RWPE1 (cell line): Measurements from ENCODE around the gene PQBP1.
A peak's percentile ranks its signal among the peaks of the same experiment; 100 is the strongest.

Experiments
- CTCF ChIA-PET: fragments of 350-600 bp; sonication (Branson Sonifier 250); formaldehyde crosslinking; extraction: SDS; loops from one replicate; lab custom pipeline; 2021; lab: Yijun Ruan, JAX
- POLR2A ChIA-PET: fragments of 400-600 bp; formaldehyde crosslinking; extraction: SDS; loops from one replicate; lab custom pipeline; 2020; ENCODE audit warnings: antibody characterized with exemption; ENCODE audit not compliant: low non-redundant PET; lab: Yijun Ruan, JAX
- DNase-seq: peaks from one replicate; pipeline ENCODE4 v3.0.0; 2012; ENCODE audit warnings: low spot score
- H3K27ac ChIP-seq: fragments of 450-650 bp; 2 replicates; pipeline ENCODE4 v1.5.1; 2017
- TF ChIP-seq, protein P1 (sequence below): fragments of 450-650 bp; conservative IDR thresholded peaks from 2 replicates; pipeline ENCODE4 v1.5.1; 2017; ENCODE audit warnings: low read depth, mild to moderate bottlenecking

PQBP1 gene

DNA sequence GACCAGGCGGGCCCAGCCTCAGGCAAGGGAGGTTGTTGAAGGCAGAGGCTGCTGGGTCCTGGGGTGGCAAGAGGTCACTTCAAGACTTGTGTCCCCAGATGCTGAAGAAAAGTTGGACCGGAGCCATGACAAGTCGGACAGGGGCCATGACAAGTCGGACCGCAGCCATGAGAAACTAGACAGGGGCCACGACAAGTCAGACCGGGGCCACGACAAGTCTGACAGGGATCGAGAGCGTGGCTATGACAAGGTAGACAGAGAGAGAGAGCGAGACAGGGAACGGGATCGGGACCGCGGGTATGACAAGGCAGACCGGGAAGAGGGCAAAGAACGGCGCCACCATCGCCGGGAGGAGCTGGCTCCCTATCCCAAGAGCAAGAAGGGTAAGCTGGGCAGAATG, 4.4 kb downstream of the PQBP1 start:
- TF ChIP-seq, protein P1, sequence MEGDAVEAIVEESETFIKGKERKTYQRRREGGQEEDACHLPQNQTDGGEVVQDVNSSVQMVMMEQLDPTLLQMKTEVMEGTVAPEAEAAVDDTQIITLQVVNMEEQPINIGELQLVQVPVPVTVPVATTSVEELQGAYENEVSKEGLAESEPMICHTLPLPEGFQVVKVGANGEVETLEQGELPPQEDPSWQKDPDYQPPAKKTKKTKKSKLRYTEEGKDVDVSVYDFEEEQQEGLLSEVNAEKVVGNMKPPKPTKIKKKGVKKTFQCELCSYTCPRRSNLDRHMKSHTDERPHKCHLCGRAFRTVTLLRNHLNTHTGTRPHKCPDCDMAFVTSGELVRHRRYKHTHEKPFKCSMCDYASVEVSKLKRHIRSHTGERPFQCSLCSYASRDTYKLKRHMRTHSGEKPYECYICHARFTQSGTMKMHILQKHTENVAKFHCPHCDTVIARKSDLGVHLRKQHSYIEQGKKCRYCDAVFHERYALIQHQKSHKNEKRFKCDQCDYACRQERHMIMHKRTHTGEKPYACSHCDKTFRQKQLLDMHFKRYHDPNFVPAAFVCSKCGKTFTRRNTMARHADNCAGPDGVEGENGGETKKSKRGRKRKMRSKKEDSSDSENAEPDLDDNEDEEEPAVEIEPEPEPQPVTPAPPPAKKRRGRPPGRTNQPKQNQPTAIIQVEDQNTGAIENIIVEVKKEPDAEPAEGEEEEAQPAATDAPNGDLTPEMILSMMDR = no peak
- POLR2A ChIA-PET = no interaction called here

DNA sequence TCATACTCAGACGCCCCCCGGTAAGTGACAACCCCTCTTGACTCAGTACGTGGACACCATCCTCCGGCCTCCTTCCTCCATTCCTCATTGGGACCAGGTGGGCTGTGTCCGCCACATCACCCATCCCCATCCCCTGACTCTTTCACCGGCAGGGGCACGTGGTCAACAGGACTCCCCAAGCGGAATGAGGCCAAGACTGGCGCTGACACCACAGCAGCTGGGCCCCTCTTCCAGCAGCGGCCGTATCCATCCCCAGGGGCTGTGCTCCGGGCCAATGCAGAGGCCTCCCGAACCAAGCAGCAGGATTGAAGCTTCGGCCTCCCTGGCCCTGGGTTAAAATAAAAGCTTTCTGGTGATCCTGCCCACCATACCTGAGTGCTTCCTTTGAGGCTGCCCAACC, 5.0 kb downstream of the PQBP1 start:
- ChIA-PET POLR2A (no interaction called here), CTCF (interaction anchor here (0.7 kb wide), 1 partner anchor 14 kb away, joined by 5 read pairs; no protein-coding TSS in a partner anchor)
- TF ChIP-seq, protein P1 = no peak
- H3K27ac ChIP-seq = peak overlapping the region; percentile 34
- no peak for DNase-seq

More for the DNA sequence above, 4.4 kb downstream of the PQBP1 start:
- DNase-seq = no peak
- CTCF ChIA-PET = no interaction called here
- H3K27ac ChIP-seq = no peak overlapping the region

DNA sequence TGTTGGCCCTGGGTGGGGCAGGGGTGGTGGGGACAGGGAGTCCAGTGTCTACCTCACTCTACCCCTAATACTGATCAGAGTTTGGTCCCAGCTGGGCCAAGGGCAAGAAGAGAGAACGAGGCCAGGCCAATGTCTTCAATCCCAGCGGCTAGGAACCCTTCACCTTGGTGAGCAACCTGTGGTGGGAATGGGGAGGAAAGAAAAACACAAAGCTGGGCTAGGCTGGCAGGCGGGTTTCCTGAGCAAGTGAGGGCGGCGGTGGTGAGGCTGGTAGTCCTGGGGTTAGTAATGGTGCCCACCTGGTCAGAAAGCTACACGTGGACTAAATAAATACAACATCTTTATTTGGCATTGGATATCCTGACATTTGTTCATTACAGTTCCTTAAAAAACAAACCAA, 5.6 kb downstream of the PQBP1 start:
- H3K27ac ChIP-seq = peak overlapping the region; percentile 34
- POLR2A ChIA-PET = no interaction called here
- CTCF ChIA-PET = interaction anchor here (0.7 kb wide), 1 partner anchor 13 kb away, joined by 5 read pairs; no protein-coding TSS in a partner anchor
- TF ChIP-seq, protein P1 = no peak
- no peak for DNase-seq

DNA sequence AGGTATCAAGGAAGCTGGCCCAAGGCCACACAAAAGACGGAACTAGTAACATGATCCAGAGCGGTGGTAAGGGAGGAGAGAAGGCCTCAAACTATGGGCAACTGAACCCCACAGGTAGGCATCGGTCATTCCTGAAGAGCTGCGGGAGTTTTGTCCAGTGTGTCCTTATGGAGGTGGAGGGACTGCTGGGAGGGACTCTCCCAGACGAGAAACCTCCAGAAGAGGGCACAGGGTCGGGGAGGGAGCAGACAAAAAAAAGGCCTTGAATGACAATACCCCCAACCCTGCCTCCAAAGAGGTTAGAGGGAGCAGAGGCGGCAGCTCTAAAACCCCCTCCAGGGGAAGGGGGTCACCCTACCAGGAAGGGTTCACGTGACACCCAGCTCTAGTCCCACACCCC, 6.5 kb downstream of the PQBP1 start:
- POLR2A ChIA-PET = no interaction called here
- CTCF ChIA-PET = no interaction called here
- TF ChIP-seq, protein P1 = no peak
- no peak overlapping the region for H3K27ac ChIP-seq
- DNase-seq = no peak

DNA sequence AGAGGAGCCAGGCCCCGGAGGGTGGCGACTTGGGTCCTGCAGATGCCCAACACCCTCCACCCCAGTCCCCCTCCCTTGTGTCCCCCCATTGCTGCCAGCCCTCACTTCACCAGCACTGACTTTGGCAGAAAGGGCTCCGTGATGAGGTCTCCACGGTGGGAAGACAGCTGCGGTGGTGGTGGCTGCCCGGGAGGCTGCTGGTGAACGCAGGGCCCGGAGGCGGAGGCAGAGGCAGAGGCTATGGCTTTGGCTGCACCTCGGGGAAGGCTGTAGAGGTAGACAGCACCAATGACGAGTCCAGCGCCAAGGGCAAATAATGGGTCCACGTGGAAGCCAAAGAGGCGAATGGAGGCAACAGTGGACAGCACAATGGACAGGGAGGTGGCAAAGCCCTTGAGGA, 6.9 kb downstream of the PQBP1 start:
- no peak overlapping the region for H3K27ac ChIP-seq
- DNase-seq = no peak
- TF ChIP-seq, protein P1 = no peak
- POLR2A ChIA-PET = no interaction called here
- CTCF ChIA-PET = no interaction called here

DNA sequence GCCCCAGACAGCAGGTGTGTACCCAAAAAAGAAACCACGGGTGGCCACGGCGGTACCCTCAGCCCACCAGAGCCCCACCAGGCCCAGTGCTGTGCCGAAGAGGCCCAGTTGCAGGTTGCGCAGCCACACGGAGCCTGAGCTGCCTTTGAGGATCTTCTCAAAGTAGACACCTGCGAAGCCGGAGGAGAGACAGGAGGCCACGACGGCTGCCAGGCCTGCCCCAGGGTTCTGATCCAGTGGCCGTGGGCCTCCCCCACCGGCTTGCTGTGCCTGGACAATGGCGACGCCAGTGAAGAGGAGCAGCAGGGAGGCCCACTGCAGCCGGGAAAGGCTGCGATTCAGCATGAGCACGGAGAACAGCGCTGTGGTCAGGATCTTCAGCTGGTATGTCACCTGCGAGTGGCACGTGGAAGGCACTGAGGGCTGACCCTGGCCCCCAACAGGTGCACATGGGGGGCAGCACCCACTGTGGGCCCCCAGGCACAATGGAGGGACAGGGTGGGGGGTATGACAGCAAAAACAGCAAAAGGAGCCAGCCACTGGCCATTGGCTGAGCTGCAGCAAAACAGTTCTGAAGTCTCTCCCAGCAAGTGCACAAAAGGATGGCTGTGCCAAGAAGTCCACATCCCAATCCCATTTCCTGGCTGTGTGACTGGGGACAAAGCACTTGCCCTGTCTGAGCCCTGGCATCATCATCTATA, 7.5 kb downstream of the PQBP1 start:
- TF ChIP-seq, protein P1 = no peak
- CTCF ChIA-PET = no interaction called here
- POLR2A ChIA-PET = interaction anchor here (0.5 kb wide), 1 partner anchor 159 kb away, joined by 4 read pairs; no protein-coding TSS in a partner anchor
- no peak overlapping the region for H3K27ac ChIP-seq
- DNase-seq = no peak
